Activated B cell treated with CpG ODN at 0.5 μM for 24 hours (primary cell): Measurements from ENCODE around the gene CUL4A. TPM values are rescaled to one million over a fixed set of nuclear protein-coding genes. Genes with fewer than 3 reads are reported as not detected.

Experiments
- ATAC-seq: fragments of 200-7000 bp; cut with Tn5 transposase; one replicate; pipeline ENCODE4 v1.10.0; 2021; ENCODE audit warnings: low read depth, mild to moderate bottlenecking, moderate library complexity
- CTCF ChIA-PET: fragments of 350-600 bp; sonication (Branson Sonifier 250); formaldehyde crosslinking; loops from one replicate; lab custom pipeline; 2021; ENCODE audit warnings: antibody characterized with exemption; lab: Charles Lee
- POLR2A ChIA-PET: fragments of 350-600 bp; sonication (Branson Sonifier 250); formaldehyde crosslinking; loops from one replicate; lab custom pipeline; 2021; ENCODE audit warnings: antibody characterized with exemption; lab: Charles Lee
- DNase-seq: peaks from one replicate; pipeline ENCODE4 v3.0.0; 2022
- H3K27ac Mint-ChIP-seq: one replicate; pipeline ENCODE4 v1.8.0; 2020; ENCODE audit warnings: mixed read lengths
- H3K27me3 Mint-ChIP-seq: one replicate; pipeline ENCODE4 v1.8.0; 2021; ENCODE audit warnings: mixed read lengths
- H3K36me3 Mint-ChIP-seq: one replicate; pipeline ENCODE4 v1.8.0; 2021; ENCODE audit warnings: low read depth, mixed read lengths
- H3K4me1 Mint-ChIP-seq: one replicate; pipeline ENCODE4 v1.8.0; 2021; ENCODE audit warnings: mixed read lengths
- H3K4me3 Mint-ChIP-seq: one replicate; pipeline ENCODE4 v1.8.0; 2020; ENCODE audit warnings: mild to moderate bottlenecking, mixed read lengths
- H3K9me3 Mint-ChIP-seq: one replicate; pipeline ENCODE4 v1.8.0; 2020; ENCODE audit warnings: mixed read lengths
- intact Hi-C: fragments of 100-400 bp; cut with micrococcal nuclease; formaldehyde crosslinking; loops from one replicate; pipeline ENCODE4 v1.15.1; 2024
- total RNA-seq: library from RNA; stranded (reverse); gene quantifications from 2 replicates; pipeline ENCODE4 v1.2.3, GENCODE V29; 2022
- TF ChIP-seq, protein P1 (sequence below): fragments of 200-600 bp; IDR thresholded peaks from one replicate; pipeline ENCODE4 v1.8.0; 2022; ENCODE audit warnings: antibody characterized with exemption, mild to moderate bottlenecking

Gene CUL4A
- total RNA-seq, 1 donor from 2014 or later: 77.2 TPM

- intact Hi-C loops: no loop called here
- no peak overlapping the region for H3K4me3 Mint-ChIP-seq
- H3K4me1 Mint-ChIP-seq: peaks cover 5% of the 10 kb centered on the region
- H3K27me3 Mint-ChIP-seq: no peaks in the 10 kb centered on the region
- ChIA-PET POLR2A (no interaction called here), CTCF (no interaction called here)
- no peaks in the 10 kb centered on the region for H3K9me3 Mint-ChIP-seq
- no peak for ATAC-seq
- no peak overlapping the region for H3K27ac Mint-ChIP-seq
- H3K36me3 Mint-ChIP-seq: peaks cover 56% of the 10 kb centered on the region
- DNase-seq: no peak
- TF ChIP-seq, protein P1, sequence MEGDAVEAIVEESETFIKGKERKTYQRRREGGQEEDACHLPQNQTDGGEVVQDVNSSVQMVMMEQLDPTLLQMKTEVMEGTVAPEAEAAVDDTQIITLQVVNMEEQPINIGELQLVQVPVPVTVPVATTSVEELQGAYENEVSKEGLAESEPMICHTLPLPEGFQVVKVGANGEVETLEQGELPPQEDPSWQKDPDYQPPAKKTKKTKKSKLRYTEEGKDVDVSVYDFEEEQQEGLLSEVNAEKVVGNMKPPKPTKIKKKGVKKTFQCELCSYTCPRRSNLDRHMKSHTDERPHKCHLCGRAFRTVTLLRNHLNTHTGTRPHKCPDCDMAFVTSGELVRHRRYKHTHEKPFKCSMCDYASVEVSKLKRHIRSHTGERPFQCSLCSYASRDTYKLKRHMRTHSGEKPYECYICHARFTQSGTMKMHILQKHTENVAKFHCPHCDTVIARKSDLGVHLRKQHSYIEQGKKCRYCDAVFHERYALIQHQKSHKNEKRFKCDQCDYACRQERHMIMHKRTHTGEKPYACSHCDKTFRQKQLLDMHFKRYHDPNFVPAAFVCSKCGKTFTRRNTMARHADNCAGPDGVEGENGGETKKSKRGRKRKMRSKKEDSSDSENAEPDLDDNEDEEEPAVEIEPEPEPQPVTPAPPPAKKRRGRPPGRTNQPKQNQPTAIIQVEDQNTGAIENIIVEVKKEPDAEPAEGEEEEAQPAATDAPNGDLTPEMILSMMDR: no peak
These were observed 10.8 kb downstream of the CUL4A start for GRCh38 chr13:113220141-113220598.

DNA sequence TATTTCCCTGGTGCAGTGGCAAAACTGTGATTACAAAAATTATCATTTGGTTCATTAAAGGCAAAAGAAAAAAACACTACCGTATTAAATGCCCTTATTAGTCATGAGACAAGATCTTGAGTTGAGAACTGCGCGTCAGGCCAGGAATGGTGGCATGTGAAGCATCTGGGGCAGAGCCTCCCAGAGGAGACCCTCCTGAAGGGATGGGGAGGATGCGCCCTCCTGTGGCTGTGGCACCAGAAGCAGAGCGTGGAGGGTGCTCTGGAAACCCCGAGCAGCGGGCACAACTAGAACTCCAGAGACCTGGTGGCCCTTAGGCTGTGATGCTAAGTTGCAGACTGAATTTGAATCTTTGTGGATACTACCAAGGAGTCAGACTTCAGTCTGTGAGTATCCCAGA is 11.5 kb downstream of the CUL4A start:
- TF ChIP-seq, protein P1: no peak
- Mint-ChIP-seq H3K4me3 (no peak overlapping the region), H3K36me3 (peaks cover 62% of the 10 kb centered on the region), H3K4me1 (peaks cover 5% of the 10 kb centered on the region), H3K27ac (no peak overlapping the region), H3K9me3 (no peaks in the 10 kb centered on the region), H3K27me3 (no peaks in the 10 kb centered on the region)
- DNase-seq (no peak), ATAC-seq (no peak)
- CTCF ChIA-PET: no interaction called here
- POLR2A ChIA-PET: no interaction called here
- intact Hi-C loops: no loop called here

DNA sequence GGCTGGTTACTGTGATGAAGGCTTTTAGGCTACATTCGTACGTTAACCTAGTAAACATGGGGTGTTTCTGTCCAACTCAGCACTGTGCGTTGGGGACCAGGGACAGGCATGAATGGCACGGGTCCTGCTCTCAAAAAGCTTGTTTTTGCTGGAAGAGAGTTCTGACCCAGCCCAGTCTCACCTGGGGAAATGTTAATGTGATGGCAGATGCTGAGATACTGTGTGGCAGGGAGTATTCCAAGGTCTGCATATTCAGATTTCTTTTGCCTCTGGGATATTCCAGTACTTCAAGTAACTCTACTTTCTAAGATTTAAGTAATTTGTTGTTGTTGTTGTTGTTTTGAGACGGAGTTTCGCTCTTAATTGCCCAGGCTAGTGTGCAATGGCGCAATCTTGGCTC is 13.7 kb downstream of the CUL4A start:
- TF ChIP-seq, protein P1: no peak
- Mint-ChIP-seq H3K9me3 (no peaks in the 10 kb centered on the region), H3K27ac (no peak overlapping the region), H3K4me1 (peaks cover 3% of the 10 kb centered on the region), H3K27me3 (no peaks in the 10 kb centered on the region), H3K4me3 (no peak overlapping the region), H3K36me3 (peaks cover 79% of the 10 kb centered on the region)
- intact Hi-C loops: no loop called here
- ChIA-PET POLR2A (interaction anchor here (1.2 kb wide), 1 partner anchor 13 kb away, joined by 3 read pairs; the partner anchor contains the start of gene CUL4A), CTCF (no interaction called here)
- ATAC-seq (no peak), DNase-seq (no peak)

- Mint-ChIP-seq H3K4me1 (no peaks in the 10 kb centered on the region), H3K36me3 (peaks cover 89% of the 10 kb centered on the region), H3K4me3 (no peak overlapping the region), H3K9me3 (no peaks in the 10 kb centered on the region), H3K27ac (no peak overlapping the region), H3K27me3 (no peaks in the 10 kb centered on the region)
- ATAC-seq: no peak
- TF ChIP-seq, protein P1: no peak
- DNase-seq: no peak
- ChIA-PET POLR2A (interaction anchor here (1.2 kb wide), 1 partner anchor 15 kb away, joined by 3 read pairs; the partner anchor contains the start of gene CUL4A), CTCF (no interaction called here)
- intact Hi-C loops: no loop called here
These were observed 15.1 kb downstream of the CUL4A start for GRCh38 chr13:113224486-113224885.

GRCh38 chr13:113225515-113225914 is 16.1 kb downstream of the CUL4A start:
- ChIA-PET POLR2A (no interaction called here), CTCF (no interaction called here)
- TF ChIP-seq, protein P1: no peak
- DNase-seq: no peak
- H3K27ac Mint-ChIP-seq: no peak overlapping the region
- no peaks in the 10 kb centered on the region for H3K27me3 Mint-ChIP-seq
- peaks cover 89% of the 10 kb centered on the region for H3K36me3 Mint-ChIP-seq
- intact Hi-C loops: no loop called here
- no peak overlapping the region for H3K4me3 Mint-ChIP-seq
- no peaks in the 10 kb centered on the region for H3K9me3 Mint-ChIP-seq
- no peak for ATAC-seq
- H3K4me1 Mint-ChIP-seq: no peaks in the 10 kb centered on the region
